ENCODE results near the gene KDM1A. TPM values are rescaled to one million over a fixed set of nuclear protein-coding genes. Genes with fewer than 3 reads are reported as not detected.

The KDM1A gene
- total RNA-seq, 2 donors from 2014 or later, result 28.2 to 34.9 TPM

GRCh38 chr1:23037081-23037740, 17.9 kb downstream of the KDM1A start:
- DNase-seq (ENCODE audit: low spot score), result no peak
- TF ChIP-seq CTCF (IDR thresholded peaks at IDR 0.05), result no peak

GRCh38 chr1:23039308-23039826, 20.1 kb downstream of the KDM1A start:
- Histone ChIP-seq H3K36me3 (no peaks in the 10 kb centered on the region), H3K4me1 (peaks cover 0 to 5% of the 10 kb centered on the region in 2 donors), H3K9me3 (no peaks in the 10 kb centered on the region), H3K27me3 (no peaks in the 10 kb centered on the region), H3K4me3 (no peak overlapping the region), H3K27ac (no peak overlapping the region)
- no peak for TF ChIP-seq CTCF (IDR thresholded peaks at IDR 0.05)
- no peak for DNase-seq (ENCODE audit: low spot score)

More at GRCh38 chr1:23037081-23037740, 17.9 kb downstream of the KDM1A start:
- H3K27me3 ChIP-seq, result no peaks in the 10 kb centered on the region
- H3K27ac ChIP-seq, result no peak overlapping the region
- peaks cover 0 to 5% of the 10 kb centered on the region in 2 donors for H3K4me1 ChIP-seq
- H3K9me3 ChIP-seq, result no peaks in the 10 kb centered on the region
- no peaks in the 10 kb centered on the region for H3K36me3 ChIP-seq
- H3K4me3 ChIP-seq, result no peak overlapping the region

- H3K27me3 ChIP-seq, result no peaks in the 10 kb centered on the region
- TF ChIP-seq CTCF (IDR thresholded peaks at IDR 0.05), result no peak
- no peak overlapping the region for H3K4me3 ChIP-seq
- no peaks in the 10 kb centered on the region for H3K36me3 ChIP-seq
- H3K4me1 ChIP-seq, result peaks cover 0 to 5% of the 10 kb centered on the region in 2 donors
- no peaks in the 10 kb centered on the region for H3K9me3 ChIP-seq
- H3K27ac ChIP-seq, result no peak overlapping the region
- no peak for DNase-seq (ENCODE audit: low spot score)
These were observed 21.2 kb downstream of the KDM1A start for GRCh38 chr1:23040509-23040908.

GRCh38 chr1:23044035-23044434, 24.8 kb downstream of the KDM1A start:
- no peak for DNase-seq (ENCODE audit: low spot score)
- Histone ChIP-seq H3K36me3 (no peaks in the 10 kb centered on the region), H3K9me3 (no peaks in the 10 kb centered on the region), H3K4me3 (no peak overlapping the region), H3K4me1 (peaks cover 0 to 5% of the 10 kb centered on the region in 2 donors), H3K27ac (no peak overlapping the region), H3K27me3 (no peaks in the 10 kb centered on the region)
- no peak for TF ChIP-seq CTCF (IDR thresholded peaks at IDR 0.05)

GRCh38 chr1:23050201-23050600, 30.9 kb downstream of the KDM1A start:
- TF ChIP-seq CTCF (IDR thresholded peaks at IDR 0.05), result no peak
- DNase-seq (ENCODE audit: low spot score), result no peak
- no peak overlapping the region for H3K4me3 ChIP-seq

More at GRCh38 chr1:23050201-23050600, 30.9 kb downstream of the KDM1A start:
- H3K27ac ChIP-seq, result no peak overlapping the region
- no peaks in the 10 kb centered on the region for H3K9me3 ChIP-seq
- H3K36me3 ChIP-seq, result peaks cover 33% of the 10 kb centered on the region
- peaks cover 0 to 4% of the 10 kb centered on the region in 2 donors for H3K4me1 ChIP-seq
- H3K27me3 ChIP-seq, result no peaks in the 10 kb centered on the region

Measured in right atrium auricular region (tissue), 2 donors.